Upper lobe of left lung (tissue), 6 donors: Measurements from ENCODE around the gene OR2H2. TPM values are rescaled to one million over a fixed set of nuclear protein-coding genes. Genes with fewer than 3 reads are reported as not detected.

Source experiments
- ATAC-seq, 2 donors: fragments of 200-7000 bp; cut with Tn5 transposase; one replicate each; pipeline ENCODE4 v1.9.1; 2022; ENCODE audit warnings: mild to moderate bottlenecking in 2 of 2, moderate library complexity in 2 of 2; ENCODE audit not compliant: low FRiP score in 2 of 2
- DNase-seq, 2 donors: peaks; one replicate each; pipeline ENCODE4 v3.0.0-alpha.2; 2019 to 2020
- H3K27ac ChIP-seq, 4 donors: fragments of 200-600 bp; sonication (generic); one replicate each; pipeline ENCODE4 v1.5.1; 2016 to 2019
- H3K27me3 ChIP-seq, 4 donors: fragments of 200-600 bp; sonication (generic); one replicate each; pipeline ENCODE4 v1.5.1; 2017 to 2019
- H3K36me3 ChIP-seq, 4 donors: fragments of 200-600 bp; sonication (generic); one replicate each; pipeline ENCODE4 v1.5.1; 2016 to 2019
- H3K4me1 ChIP-seq, 4 donors: fragments of 200-600 bp; sonication (generic); one replicate each; pipeline ENCODE4 v1.5.1; 2018 to 2019
- H3K4me3 ChIP-seq, 4 donors: fragments of 200-600 bp; sonication (generic); one replicate each; pipeline ENCODE4 v1.5.1; 2017 to 2019; ENCODE audit warnings: mild to moderate bottlenecking in 2 of 4, moderate library complexity in 1 of 4
- H3K9me3 ChIP-seq, 4 donors: fragments of 200-600 bp; sonication (generic); one replicate each; pipeline ENCODE4 v1.5.1; 2018 to 2019
- EP300 ChIP-seq, 4 donors: sonication (generic); formaldehyde crosslinking; IDR thresholded peaks; one replicate each; pipeline ENCODE4 v1.5.1; 2017; ENCODE audit warnings: antibody characterized with exemption in 4 of 4, control low read depth in 2 of 4
- POLR2A ChIP-seq, 4 donors: fragments of 450-650 bp; IDR thresholded peaks; one replicate each; pipeline ENCODE4 v1.5.1; 2016 to 2017; ENCODE audit warnings: antibody characterized with exemption in 4 of 4, mild to moderate bottlenecking in 2 of 4
- POLR2AphosphoS5 ChIP-seq, 2 donors: sonication (generic); formaldehyde crosslinking; IDR thresholded peaks; one replicate each; pipeline ENCODE4 v1.5.1; 2017; ENCODE audit warnings: antibody characterized with exemption in 2 of 2
- WGBS, 2 donors: methylation state at CpG; one replicate each; pipeline ENCODE4 v1.1.5; 2017 to 2018; 5-methylcytosine and 5-hydroxymethylcytosine counted together
- total RNA-seq, 6 donors: library from RNA; depleted of rRNA in 4 of 6; stranded (reverse); fragments of >200 nt in 4 of 6; gene quantifications; one replicate each; pipeline versions ENCODE4 v1.1.0 to v1.2.1, GENCODE V29; 2016 to 2021
- TF ChIP-seq, protein P1 (sequence below), 6 experiments: fragments of 450-650 bp in 4 of 6; fragments of 200-600 bp in 2 of 6; sonication (generic) in 2 of 6; IDR thresholded peaks; one replicate each; pipeline ENCODE4 v1.5.1; 2016 to 2019; ENCODE audit warnings: antibody characterized with exemption in 6 of 6
- donor health status: DM: no; HTN: no; CAD: no; lungs with moderate emphysema.
- donor health status: DM: no; HTN: yes; CAD: no; lungs with severe emphysema.

The OR2H2 gene
- total RNA-seq, 6 donors from 2014 or later, result not detected

DNA sequence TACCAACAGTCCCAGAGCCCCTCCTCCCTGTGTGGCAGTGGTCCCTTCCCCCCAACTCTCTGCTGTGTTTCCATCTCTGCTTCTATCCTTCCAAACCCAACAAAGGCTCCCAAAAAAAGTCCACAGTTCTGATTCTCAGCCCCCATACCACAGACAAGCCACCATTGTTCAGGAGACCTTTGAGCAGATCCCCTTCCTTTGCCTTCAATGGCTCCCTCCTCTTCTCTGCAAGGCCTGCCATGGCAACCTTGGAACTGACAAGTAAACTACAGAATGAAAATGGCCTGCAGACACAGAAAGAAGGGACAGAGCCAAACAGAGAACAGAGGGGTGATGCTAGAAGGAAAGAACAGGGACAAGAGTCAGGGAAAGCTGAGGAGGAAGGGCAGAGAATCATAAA is 23.2 kb downstream of the OR2H2 start:
- no peak for ATAC-seq
- DNase-seq, result no peak
- Histone ChIP-seq H3K27ac (no peak overlapping the region), H3K4me1 (no peaks in the 10 kb centered on the region), H3K36me3 (peaks cover 0 to 98% (median 50%) of the 10 kb centered on the region in 4 donors), H3K4me3 (no peak overlapping the region), H3K27me3 (no peaks in the 10 kb centered on the region), H3K9me3 (no peaks in the 10 kb centered on the region)
- TF ChIP-seq, protein P1, sequence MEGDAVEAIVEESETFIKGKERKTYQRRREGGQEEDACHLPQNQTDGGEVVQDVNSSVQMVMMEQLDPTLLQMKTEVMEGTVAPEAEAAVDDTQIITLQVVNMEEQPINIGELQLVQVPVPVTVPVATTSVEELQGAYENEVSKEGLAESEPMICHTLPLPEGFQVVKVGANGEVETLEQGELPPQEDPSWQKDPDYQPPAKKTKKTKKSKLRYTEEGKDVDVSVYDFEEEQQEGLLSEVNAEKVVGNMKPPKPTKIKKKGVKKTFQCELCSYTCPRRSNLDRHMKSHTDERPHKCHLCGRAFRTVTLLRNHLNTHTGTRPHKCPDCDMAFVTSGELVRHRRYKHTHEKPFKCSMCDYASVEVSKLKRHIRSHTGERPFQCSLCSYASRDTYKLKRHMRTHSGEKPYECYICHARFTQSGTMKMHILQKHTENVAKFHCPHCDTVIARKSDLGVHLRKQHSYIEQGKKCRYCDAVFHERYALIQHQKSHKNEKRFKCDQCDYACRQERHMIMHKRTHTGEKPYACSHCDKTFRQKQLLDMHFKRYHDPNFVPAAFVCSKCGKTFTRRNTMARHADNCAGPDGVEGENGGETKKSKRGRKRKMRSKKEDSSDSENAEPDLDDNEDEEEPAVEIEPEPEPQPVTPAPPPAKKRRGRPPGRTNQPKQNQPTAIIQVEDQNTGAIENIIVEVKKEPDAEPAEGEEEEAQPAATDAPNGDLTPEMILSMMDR (IDR thresholded peaks at IDR 0.05), result no peak

DNA sequence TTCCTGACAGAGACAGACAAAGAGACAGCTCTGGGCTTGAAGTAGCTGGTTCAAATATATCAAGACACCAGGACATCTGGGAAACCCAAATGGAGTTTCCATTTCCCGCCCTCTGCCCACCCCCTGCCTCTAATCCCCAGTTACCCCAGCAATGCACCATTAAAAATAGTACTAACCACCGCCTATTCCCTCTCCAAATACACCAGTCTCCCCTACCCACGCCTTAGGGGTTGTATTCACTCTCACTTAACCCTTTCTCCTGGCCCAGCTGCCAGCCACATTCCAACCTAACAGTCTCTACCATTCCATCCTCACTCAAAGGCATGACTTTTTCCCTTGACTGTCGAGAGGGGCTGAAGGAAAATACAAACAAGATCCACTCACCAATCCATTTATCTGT is 25.6 kb downstream of the OR2H2 start:
- H3K36me3 ChIP-seq, result peaks cover 0 to 94% (median 52%) of the 10 kb centered on the region in 4 donors
- WGBS, 2 donors, result 86 to 90% methylated on average over 4 of the region's 4 CpGs
- no peak for TF ChIP-seq EP300 (IDR thresholded peaks at IDR 0.05)

DNA sequence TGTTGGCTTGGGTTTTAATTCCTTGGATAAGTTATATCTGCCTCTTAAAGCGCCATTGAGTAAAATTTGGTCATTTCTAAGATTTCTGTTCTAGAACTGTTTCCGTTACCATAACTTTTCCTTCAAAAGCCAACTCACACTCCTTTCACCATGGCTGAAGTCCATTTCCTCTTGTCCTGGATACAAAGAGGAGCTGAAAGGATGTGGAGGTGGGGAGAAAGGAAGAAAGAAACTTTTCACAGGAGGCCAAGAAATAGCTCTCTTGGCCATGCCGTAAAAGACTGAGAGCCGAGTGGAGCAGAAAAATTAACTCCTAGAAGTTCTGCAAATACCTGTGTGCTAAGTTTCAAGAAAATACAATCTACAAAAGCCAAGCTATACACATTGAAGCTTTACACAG is 26.5 kb downstream of the OR2H2 start:
- 92 to 93% methylated on average over 4 of the region's 4 CpGs for WGBS, 2 donors
- ATAC-seq, result no peak
- H3K4me1 ChIP-seq, result no peaks in the 10 kb centered on the region
- peaks cover 0 to 93% (median 44%) of the 10 kb centered on the region in 4 donors for H3K36me3 ChIP-seq
- no peaks in the 10 kb centered on the region for H3K27me3 ChIP-seq
- DNase-seq, result no peak
- TF ChIP-seq EP300 (IDR thresholded peaks at IDR 0.05), result no peak
- no peak for TF ChIP-seq POLR2A (IDR thresholded peaks at IDR 0.05)
- no peak for TF ChIP-seq POLR2AphosphoS5 (IDR thresholded peaks at IDR 0.05)
- TF ChIP-seq, protein P1 (IDR thresholded peaks at IDR 0.05), result no peak
- H3K4me3 ChIP-seq, result no peak overlapping the region
- H3K9me3 ChIP-seq, result no peaks in the 10 kb centered on the region
- no peak overlapping the region for H3K27ac ChIP-seq

More for the DNA sequence above, 25.6 kb downstream of the OR2H2 start:
- no peaks in the 10 kb centered on the region for H3K9me3 ChIP-seq
- ATAC-seq (no peak), DNase-seq (no peak)
- H3K27me3 ChIP-seq, result no peaks in the 10 kb centered on the region
- H3K27ac ChIP-seq, result no peak overlapping the region
- H3K4me1 ChIP-seq, result no peaks in the 10 kb centered on the region
- H3K4me3 ChIP-seq, result no peak overlapping the region

DNA sequence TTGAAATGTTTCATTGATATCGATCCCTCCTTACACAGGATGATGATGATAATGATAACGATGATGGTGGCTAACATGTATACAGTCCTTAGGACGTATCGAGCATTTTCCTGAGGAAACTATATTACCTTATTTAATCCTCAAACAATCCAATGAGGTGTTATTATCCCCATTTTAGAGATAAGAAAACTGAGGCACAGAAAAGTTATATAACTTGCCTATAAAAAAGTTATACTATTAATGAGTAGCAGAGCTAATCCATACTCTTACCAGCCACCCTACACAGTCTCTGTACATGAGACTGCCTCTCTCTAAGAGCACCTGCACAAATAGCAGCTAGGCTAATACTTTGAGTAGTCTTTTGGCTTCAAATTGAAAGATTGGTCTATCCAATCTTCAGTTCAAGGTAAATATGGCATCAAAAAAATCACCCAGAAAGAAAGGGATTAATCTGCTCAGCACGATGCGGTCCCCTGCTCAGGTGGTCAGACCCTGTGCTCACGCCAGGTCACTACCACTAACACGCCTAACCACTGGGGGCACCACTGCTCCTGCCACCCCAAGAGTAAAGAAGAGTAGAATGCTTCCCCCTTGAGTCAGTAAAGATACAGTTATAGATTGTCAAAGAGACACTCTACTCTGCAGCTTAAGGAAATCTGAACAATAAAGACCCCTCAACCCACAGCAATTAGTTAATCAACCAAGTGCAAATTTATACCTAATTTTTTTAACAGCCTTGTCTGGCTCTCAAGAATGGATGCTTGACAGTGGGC is 33.0 kb downstream of the OR2H2 start:
- no peaks in the 10 kb centered on the region for H3K27me3 ChIP-seq
- no peak overlapping the region for H3K27ac ChIP-seq
- no peak overlapping the region for H3K4me3 ChIP-seq
- H3K36me3 ChIP-seq, result peaks cover 0 to 78% (median 22%) of the 10 kb centered on the region in 4 donors
- TF ChIP-seq POLR2AphosphoS5 (IDR thresholded peaks at IDR 0.05) (no peak), POLR2A (IDR thresholded peaks at IDR 0.05) (no peak), EP300 (IDR thresholded peaks at IDR 0.05) (no peak)
- TF ChIP-seq, protein P1 (IDR thresholded peaks at IDR 0.05), result no peak
- WGBS, 2 donors, result 95 to 96% methylated on average over 8 of the region's 8 CpGs
- H3K4me1 ChIP-seq, result no peaks in the 10 kb centered on the region
- ATAC-seq, result no peak
- DNase-seq, result no peak
- H3K9me3 ChIP-seq, result no peaks in the 10 kb centered on the region

DNA sequence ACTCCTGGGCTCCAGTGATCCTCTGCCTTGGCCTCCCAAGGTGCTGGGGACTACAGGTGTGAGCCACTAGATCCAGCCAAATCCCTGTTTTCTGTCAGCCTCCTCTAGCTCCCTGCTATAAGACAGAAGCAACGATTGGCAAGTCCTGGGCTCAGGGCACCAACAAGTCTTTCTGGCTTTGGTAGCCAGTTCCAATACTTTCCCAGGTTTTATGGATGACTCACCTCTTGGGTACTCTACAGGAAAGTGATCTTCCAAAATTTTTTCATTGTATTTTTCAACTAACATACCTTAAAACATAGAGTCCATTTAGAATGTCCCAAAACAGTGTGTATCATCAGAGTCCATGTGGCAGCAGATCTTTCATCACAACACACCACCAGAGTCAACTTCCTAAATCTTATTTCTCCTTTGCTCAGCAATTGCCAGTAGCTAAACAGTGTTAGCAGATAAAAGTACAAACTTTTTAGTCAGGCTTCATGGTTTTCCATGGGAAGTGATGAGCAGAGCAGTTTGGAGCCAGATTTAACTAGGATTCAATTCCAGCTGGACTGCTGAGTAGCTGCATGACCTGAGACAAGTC is 34.7 kb downstream of the OR2H2 start:
- DNase-seq (no peak), ATAC-seq (peak in 1 of 2 donors; percentile 12)
- Histone ChIP-seq H3K27me3 (no peaks in the 10 kb centered on the region), H3K27ac (no peak overlapping the region), H3K9me3 (no peaks in the 10 kb centered on the region), H3K36me3 (peaks cover 0 to 71% (median 11%) of the 10 kb centered on the region in 4 donors), H3K4me3 (no peak overlapping the region), H3K4me1 (no peaks in the 10 kb centered on the region)
- 100% methylated on average over 1 of the region's 1 CpG for WGBS, 2 donors
- TF ChIP-seq EP300 (IDR thresholded peaks at IDR 0.05) (no peak), POLR2A (IDR thresholded peaks at IDR 0.05) (no peak), POLR2AphosphoS5 (IDR thresholded peaks at IDR 0.05) (no peak)
- TF ChIP-seq, protein P1 (IDR thresholded peaks at IDR 0.05), result no peak
